K562 (cell line): ENCODE results near the gene SERTM1. TPM values are rescaled to one million over a fixed set of nuclear protein-coding genes. Genes with fewer than 3 reads are reported as not detected.

Experiments
- ATAC-seq: fragments of 200-7000 bp; cut with Tn5 transposase; 3 replicates; pipeline ENCODE4 v1.9.1; 2020; ENCODE audit warnings: moderate library complexity
- BruUV-seq: library from RNA; stranded (reverse); fragments of 400-500 nt; replicated peaks from 2 replicates; lab custom pipeline; 2021; lab: Mats Ljungman, UMichigan
- CTCF ChIA-PET: fragments of 300-600 bp; formaldehyde crosslinking; extraction: SDS; loops from one replicate; lab custom pipeline; 2021; ENCODE audit warnings: low intra/inter-chr PET ratio; lab: Yijun Ruan, JAX
- POLR2A ChIA-PET: fragments of 300-600, 350-650 bp; sonication (Branson Sonifier 250); formaldehyde crosslinking; extraction: SDS; loops from one replicate; lab custom pipeline; 2021; ENCODE audit warnings: antibody characterized with exemption, inconsistent platforms; lab: Yijun Ruan, JAX
- DNase-seq, 4 experiments: peaks; one replicate each; pipeline versions ENCODE4 v3.0.0 to v3.0.0-alpha.2; 2011 to 2018; ENCODE audit warnings: low spot score in 3 of 4, mixed read lengths in 3 of 4; ENCODE audit errors: extremely low read depth in 1 of 4
- FAIRE-seq: peaks from 2 replicates; lab custom pipeline; 2011; peaks lifted over from hg19 to GRCh38; lab: Jason Lieb, UNC
- H2AFZ ChIP-seq: 2 replicates; pipeline ENCODE4 v1.6.0; 2011; ENCODE audit warnings: low read depth, low read length, control low read depth, inconsistent platforms
- H3K27ac ChIP-seq: fragments of 200-600 bp; 3 replicates; pipeline ENCODE4 v1.8.0; 2011; ENCODE audit warnings: low read depth, mild to moderate bottlenecking, control low read depth, inconsistent platforms, low read length, moderate library complexity, mixed read lengths; ENCODE audit errors: extremely low read depth
- H3K27me3 ChIP-seq, 2 experiments: fragments of 300-600 bp in 1 of 2; 2 replicates in 1 of 2; 3 replicates in 1 of 2; pipeline versions ENCODE4 v1.6.0 to v1.8.0; 2011; ENCODE audit warnings: inconsistent platforms in 2 of 2, low read length in 2 of 2, mild to moderate bottlenecking in 1 of 2, mixed read lengths in 1 of 2, moderate library complexity in 1 of 2; ENCODE audit not compliant: control insufficient read depth in 2 of 2, insufficient read depth in 2 of 2
- H3K36me3 ChIP-seq: fragments of 300-600 bp; 3 replicates; pipeline ENCODE4 v1.8.0; 2011; ENCODE audit warnings: mild to moderate bottlenecking, low read length, inconsistent platforms; ENCODE audit not compliant: control insufficient read depth, insufficient read depth
- H3K4me1 ChIP-seq, 2 experiments: fragments of 200-600 bp in 1 of 2; replicated peaks in 1 of 2; 2 replicates in 1 of 2; 3 replicates in 1 of 2; pipeline versions ENCODE4 v1.5.1 to v1.8.0; 2011; ENCODE audit warnings: inconsistent platforms in 2 of 2, low read length in 2 of 2, mild to moderate bottlenecking in 1 of 2, mixed read lengths in 1 of 2, moderate library complexity in 1 of 2; ENCODE audit not compliant: control insufficient read depth in 2 of 2, insufficient read depth in 2 of 2
- H3K4me2 ChIP-seq: 2 replicates; pipeline ENCODE4 v1.6.1; 2011; ENCODE audit warnings: low read length, control low read depth, inconsistent platforms, mixed read lengths; ENCODE audit not compliant: insufficient read depth
- H3K4me3 ChIP-seq: fragments of 200-600 bp; sonication (generic), shearing (Covaris generic); 2 replicates; pipeline ENCODE4 v1.5.1; 2016; ENCODE audit warnings: control low read depth, inconsistent platforms
- H3K79me2 ChIP-seq: fragments of 200-600 bp; 3 replicates; pipeline ENCODE4 v1.8.0; 2011; ENCODE audit warnings: low read length, inconsistent platforms; ENCODE audit not compliant: control insufficient read depth, insufficient read depth
- H3K9ac ChIP-seq, 2 experiments: 2 replicates each; pipeline versions ENCODE4 v1.6.0 to v1.6.1; 2011; ENCODE audit warnings: low read depth in 2 of 2, low read length in 2 of 2, control low read depth in 1 of 2, inconsistent platforms in 1 of 2, mild to moderate bottlenecking in 1 of 2, mixed read lengths in 1 of 2; ENCODE audit not compliant: insufficient read depth in 1 of 2
- H3K9me1 ChIP-seq: one replicate; pipeline ENCODE4 v1.6.0; 2011; ENCODE audit warnings: inconsistent platforms, mild to moderate bottlenecking, low read length, moderate library complexity; ENCODE audit not compliant: control insufficient read depth, insufficient read depth
- H3K9me3 ChIP-seq: replicated peaks from 2 replicates; pipeline ENCODE4 v1.5.1; 2011; ENCODE audit warnings: low read depth, low read length, inconsistent platforms; ENCODE audit not compliant: control insufficient read depth, insufficient read depth
- H4K20me1 ChIP-seq: replicated peaks from 2 replicates; pipeline ENCODE4 v1.6.1; 2011; ENCODE audit warnings: low read length, inconsistent platforms, mixed read lengths; ENCODE audit not compliant: control insufficient read depth, insufficient read depth
- CXXC5 ChIP-seq: fragments of 250-450 bp; sonication (Bioruptor Pico); IDR thresholded peaks from 2 replicates; pipeline ENCODE4 v1.8.0; 2022; ENCODE audit warnings: inconsistent platforms, mild to moderate bottlenecking, moderate library complexity
- KLF16 ChIP-seq: IDR thresholded peaks from 2 replicates; pipeline ENCODE4 v1.6.1; 2016; ENCODE audit warnings: antibody characterized with exemption
- PHF21A ChIP-seq: fragments of 450-650 bp; IDR thresholded peaks from 2 replicates; pipeline ENCODE4 v1.6.1; 2017; ENCODE audit warnings: low read depth, borderline replicate concordance
- SAFB ChIP-seq: fragments of 200-400 bp; formaldehyde crosslinking; IDR thresholded peaks from 2 replicates; pipeline ENCODE4 v1.6.1; 2017; ENCODE audit warnings: low read depth, low read length, borderline replicate concordance
- SMARCB1 ChIP-seq: IDR thresholded peaks from 2 replicates; pipeline ENCODE4 v1.6.1; 2011; ENCODE audit warnings: improper control_type of control experiment, low read depth; ENCODE audit not compliant: insufficient read length
- ZNF407 ChIP-seq: fragments of 450-650 bp; IDR thresholded peaks from 2 replicates; pipeline ENCODE4 v1.6.1; 2016; ENCODE audit warnings: low read depth
- WGBS: fragments of 100-300 bp; shearing (Covaris generic); methylation state at CpG from one replicate; pipeline ENCODE4 v1.1.6; 2016; ENCODE audit warnings: low coverage, mixed read lengths; ENCODE audit not compliant: insufficient coverage; ENCODE audit errors: missing lambda C conversion rate; 5-methylcytosine and 5-hydroxymethylcytosine counted together
- in situ Hi-C: fragments of 300-500 bp; cut with MboI; formaldehyde crosslinking; loops from 4 replicates; pipeline ENCODE4 v1.15.0; 2018; ENCODE audit warnings: inconsistent platforms, mixed read lengths
- intact Hi-C: fragments of 100-400 bp; cut with micrococcal nuclease; formaldehyde crosslinking; loops from 2 replicates; pipeline ENCODE4 v1.14.2; 2022
- polyA plus RNA-seq, 8 experiments: library from polyadenylated mRNA; depleted of rRNA in 4 of 8; stranded (reverse) in 5 of 8; unstranded in 3 of 8; fragments of >200 nt; fragmentation: Nextera tagmentation in 2 of 8; fragmentation: Illumina TruSeq in 1 of 8; extraction: Ambion mirVana in 2 of 8; extraction: Trizol in 1 of 8; gene quantifications; 2 replicates each; pipeline versions ENCODE4 v1.2.1 to v1.2.3, GENCODE V29; 2011 to 2014; ENCODE audit warnings: inconsistent platforms in 1 of 8, missing spikeins in 1 of 8
- total RNA-seq, 7 experiments: library from RNA; depleted of rRNA in 6 of 7; stranded (reverse); fragments of >200 nt in 6 of 7; fragmentation: Illumina TruSeq in 2 of 7; extraction: Trizol in 2 of 7; gene quantifications; 2 replicates each; pipeline versions ENCODE4 v1.2.1 to v1.2.3, GENCODE V29; 2011 to 2021; ENCODE audit warnings: low replicate concordance in 1 of 7
- TF ChIP-seq, protein P1 (sequence below): sonication (generic); formaldehyde crosslinking; IDR thresholded peaks from 2 replicates; pipeline ENCODE4 v1.8.1; 2023; ENCODE audit warnings: mild to moderate bottlenecking, missing genetic modification reagents
- TF ChIP-seq, protein P2 (sequence below), 2 experiments: IDR thresholded peaks in 1 of 2; conservative IDR thresholded peaks in 1 of 2; 2 replicates each; pipeline ENCODE4 v1.6.1; 2016; ENCODE audit warnings: low read depth in 2 of 2, mild to moderate bottlenecking in 1 of 2, missing compliant biosample characterization in 1 of 2, missing genetic modification characterization in 1 of 2, moderate library complexity in 1 of 2

Gene SERTM1
- total and polyA plus RNA-seq, 9 of the 15 experiments (the other 6 are each of a cell fraction or from before 2014, with no cell fraction given) = not detected

- TF ChIP-seq CXXC5 (no peak), SMARCB1 (no peak), KLF16 (no peak)
Observed at GRCh38 chr13:36629057-36629385, 44.8 kb upstream of the SERTM1 start (continued).

GRCh38 chr13:36630181-36630803, 43.5 kb upstream of the SERTM1 start:
- H3K4me2 ChIP-seq = no peak overlapping the region
- ATAC-seq (no peak), DNase-seq (no peak), FAIRE-seq (no peak)
- no peak overlapping the region for H3K4me3 ChIP-seq
- CTCF ChIA-PET = no interaction called here
- no peaks in the 10 kb centered on the region for H3K36me3 ChIP-seq
- H3K27ac ChIP-seq = no peak overlapping the region
- H3K9me1 ChIP-seq = no peaks in the 10 kb centered on the region
- H3K4me1 ChIP-seq = no peaks in the 10 kb centered on the region
- 0% methylated on average over 2 of the region's 2 CpGs for WGBS
- H3K9me3 ChIP-seq = no peaks in the 10 kb centered on the region
- H3K27me3 ChIP-seq = no peaks in the 10 kb centered on the region
- in situ Hi-C loops (no loop called here), intact Hi-C loops (no loop called here)
- BruUV-seq = no TSS peak
- POLR2A ChIA-PET = interaction anchor here (0.6 to 0.7 kb wide), 2 partner anchors 10 to 289 kb away, joined by 3 to 5 read pairs; no protein-coding TSS in a partner anchor
- H3K79me2 ChIP-seq = no peaks in the 10 kb centered on the region
- H2AFZ ChIP-seq = no peak overlapping the region
- H4K20me1 ChIP-seq = no peaks in the 10 kb centered on the region
- H3K9ac ChIP-seq = no peak overlapping the region
- TF ChIP-seq SAFB (no peak), PHF21A (no peak), ZNF407 (no peak)
- TF ChIP-seq, protein P1, sequence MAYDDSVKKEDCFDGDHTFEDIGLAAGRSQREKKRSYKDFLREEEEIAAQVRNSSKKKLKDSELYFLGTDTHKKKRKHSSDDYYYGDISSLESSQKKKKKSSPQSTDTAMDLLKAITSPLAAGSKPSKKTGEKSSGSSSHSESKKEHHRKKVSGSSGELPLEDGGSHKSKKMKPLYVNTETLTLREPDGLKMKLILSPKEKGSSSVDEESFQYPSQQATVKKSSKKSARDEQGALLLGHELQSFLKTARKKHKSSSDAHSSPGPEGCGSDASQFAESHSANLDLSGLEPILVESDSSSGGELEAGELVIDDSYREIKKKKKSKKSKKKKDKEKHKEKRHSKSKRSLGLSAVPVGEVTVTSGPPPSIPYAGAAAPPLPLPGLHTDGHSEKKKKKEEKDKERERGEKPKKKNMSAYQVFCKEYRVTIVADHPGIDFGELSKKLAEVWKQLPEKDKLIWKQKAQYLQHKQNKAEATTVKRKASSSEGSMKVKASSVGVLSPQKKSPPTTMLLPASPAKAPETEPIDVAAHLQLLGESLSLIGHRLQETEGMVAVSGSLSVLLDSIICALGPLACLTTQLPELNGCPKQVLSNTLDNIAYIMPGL (CRISPR knock-in tag) = no peak
- TF ChIP-seq, protein P2, sequence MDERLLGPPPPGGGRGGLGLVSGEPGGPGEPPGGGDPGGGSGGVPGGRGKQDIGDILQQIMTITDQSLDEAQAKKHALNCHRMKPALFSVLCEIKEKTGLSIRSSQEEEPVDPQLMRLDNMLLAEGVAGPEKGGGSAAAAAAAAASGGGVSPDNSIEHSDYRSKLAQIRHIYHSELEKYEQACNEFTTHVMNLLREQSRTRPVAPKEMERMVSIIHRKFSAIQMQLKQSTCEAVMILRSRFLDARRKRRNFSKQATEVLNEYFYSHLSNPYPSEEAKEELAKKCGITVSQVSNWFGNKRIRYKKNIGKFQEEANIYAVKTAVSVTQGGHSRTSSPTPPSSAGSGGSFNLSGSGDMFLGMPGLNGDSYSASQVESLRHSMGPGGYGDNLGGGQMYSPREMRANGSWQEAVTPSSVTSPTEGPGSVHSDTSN (CRISPR knock-in tag; IDR thresholded peaks at IDR 0.05; ENCODE audit: low read depth) = no peak
- TF ChIP-seq, protein P2 (tag; conservative IDR thresholded peaks at IDR 0.05; ENCODE audit: low read depth) = no peak
